OCI-M1 (cell line): ENCODE data around the gene FBXL13.
"Not testable (repeated sequence)": the region's sequence is repeated elsewhere in the genome, so short reads cannot be mapped to it uniquely, and the experiment has no call there.

Experiments
- DNase-seq: peaks from one replicate; lab custom pipeline; 2025; lab: John Stamatoyannopoulos, UW

FBXL13 gene

GRCh38 chr7:103079836-103080235 lies 5.2 kb upstream of the FBXL13 start:
- no peak for DNase-seq

- DNase-seq = not testable (repeated sequence)
Observed at GRCh38 chr7:103078226-103078625, 3.6 kb upstream of the FBXL13 start.

- DNase-seq = no peak
Observed at GRCh38 chr7:103077318-103077717, 2.7 kb upstream of the FBXL13 start.

GRCh38 chr7:103076764-103077163 lies 2.2 kb upstream of the FBXL13 start:
- no peak for DNase-seq

- peak; percentile 38 for DNase-seq
Observed at GRCh38 chr7:103075337-103075918, 832 bp upstream of the FBXL13 start.

- DNase-seq = no peak
Observed at GRCh38 chr7:103073989-103074518, 542 bp downstream of the FBXL13 start.

GRCh38 chr7:103071000-103071399 lies 3.6 kb downstream of the FBXL13 start:
- DNase-seq = no peak

- no peak for DNase-seq
Observed at GRCh38 chr7:103068414-103069403, 5.9 kb downstream of the FBXL13 start.

- DNase-seq = peak; percentile 47
Observed at GRCh38 chr7:103065667-103066066, 8.9 kb downstream of the FBXL13 start.

- no peak for DNase-seq
Observed at GRCh38 chr7:103063895-103064294, 10.7 kb downstream of the FBXL13 start.

GRCh38 chr7:103059471-103059870 lies 15.1 kb downstream of the FBXL13 start:
- DNase-seq = no peak

GRCh38 chr7:103058122-103058521 lies 16.5 kb downstream of the FBXL13 start:
- DNase-seq = no peak

- not testable (repeated sequence) for DNase-seq
Observed at GRCh38 chr7:103056006-103056405, 18.6 kb downstream of the FBXL13 start.

- no peak for DNase-seq
Observed at GRCh38 chr7:103051519-103051918, 23.1 kb downstream of the FBXL13 start.

GRCh38 chr7:103048833-103049232 lies 25.8 kb downstream of the FBXL13 start:
- DNase-seq = peak; percentile 56

GRCh38 chr7:103041815-103042214 lies 32.8 kb downstream of the FBXL13 start:
- peak; percentile 18 for DNase-seq

GRCh38 chr7:103037823-103038739 lies 36.5 kb downstream of the FBXL13 start:
- DNase-seq = not testable (repeated sequence)

- no peak for DNase-seq
Observed at GRCh38 chr7:103037476-103037822, 37.1 kb downstream of the FBXL13 start.

GRCh38 chr7:103034318-103034717 lies 40.3 kb downstream of the FBXL13 start:
- DNase-seq = not testable (repeated sequence)

GRCh38 chr7:103031781-103032180 lies 42.8 kb downstream of the FBXL13 start:
- no peak for DNase-seq

- DNase-seq = no peak
Observed at GRCh38 chr7:103031024-103031423, 43.6 kb downstream of the FBXL13 start.

GRCh38 chr7:103025341-103025740 lies 49.3 kb downstream of the FBXL13 start:
- peak; percentile 92 for DNase-seq
